H1 (cell line): ENCODE results near the gene NR3C1. TPM values are rescaled to one million over a fixed set of nuclear protein-coding genes. Genes with fewer than 3 reads are reported as not detected.

Experiments used
- KDM5A ChIP-seq: fragments of 200-600 bp; IDR thresholded peaks from 2 replicates; pipeline ENCODE4 v1.7.1; 2012; ENCODE audit warnings: mild to moderate bottlenecking, low read length, inconsistent platforms, mixed read lengths
- polyA plus RNA-seq, 7 experiments: library from polyadenylated mRNA; depleted of rRNA in 3 of 7; stranded (reverse) in 5 of 7; unstranded in 2 of 7; fragments of >200 nt in 5 of 7; fragments of 200-250 nt in 2 of 7; gene quantifications; 1 replicate in 5 of 7; 2 replicates in 1 of 7; 4 replicates in 1 of 7; pipeline versions ENCODE4 v1.2.1 to v1.2.3, GENCODE V29; 2011 to 2013; ENCODE audit warnings: missing spikeins in 2 of 7, mixed read lengths in 2 of 7
- total RNA-seq: library from RNA; stranded (reverse); fragmentation: NEBNext Ultra II Directional; extraction: Animal tissue kit (Norgen Biotek cat#: 25700); gene quantifications from 2 replicates; pipeline ENCODE4 v1.2.1, GENCODE V29; 2021

NR3C1 gene
- total and polyA plus RNA-seq, 2 of the 8 experiments (the other 6 are each of a cell fraction or from before 2014, with no cell fraction given), result 1.7 to 5.4 TPM

DNA sequence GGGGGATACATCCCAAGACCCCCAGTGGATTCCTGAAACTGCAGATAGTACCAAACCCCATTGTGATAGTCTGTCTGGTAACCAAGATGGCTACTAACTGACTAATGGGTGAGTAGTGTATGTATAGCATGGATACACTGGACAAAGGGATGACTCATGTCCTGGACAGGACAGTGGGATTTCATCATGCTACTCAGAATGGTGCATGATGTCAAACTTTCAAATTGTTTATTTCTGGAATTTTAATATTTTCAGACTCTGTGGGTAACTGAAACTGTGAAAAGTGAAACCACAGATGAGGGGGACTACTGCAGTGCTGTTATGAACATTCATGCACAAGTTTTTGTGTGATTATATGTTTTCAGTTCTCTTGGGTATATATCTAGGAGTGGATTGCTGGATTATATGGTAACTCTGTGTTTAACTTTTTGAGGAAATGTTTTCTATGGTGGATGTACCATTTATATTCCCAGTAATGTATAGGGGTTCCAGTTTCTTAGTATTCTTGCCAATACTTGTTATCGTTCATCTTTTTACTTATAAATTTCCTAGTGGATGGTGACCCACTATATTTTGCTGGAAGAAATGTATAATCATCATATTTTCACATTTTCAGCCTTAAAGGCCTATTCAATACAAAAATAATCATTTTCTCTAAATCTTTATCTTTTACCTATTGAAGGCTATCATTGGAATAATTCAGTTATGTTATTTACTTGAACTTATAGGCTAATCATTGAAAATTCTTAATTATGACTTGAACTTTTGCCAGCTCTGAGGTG lies 140.9 kb downstream of the NR3C1 start (continued):
- no peak for TF ChIP-seq KDM5A
